HG03280 (cell line): Measurements from ENCODE around the gene DDC.

Source experiments
- ATAC-seq: cut with Tn5 transposase; IDR thresholded peaks from one replicate; pipeline ENCODE4 v1.9.1; 2021; ENCODE audit warnings: mild to moderate bottlenecking, moderate library complexity; ENCODE audit not compliant: unreplicated experiment

Gene DDC

GRCh38 chr7:50564640-50565558 lies at the start of gene DDC:
TSS of gene DDC (minus strand) at chr7:50565405. CDS start at chr7:50544085, 21,320 bp downstream.
- no peak for ATAC-seq

GRCh38 chr7:50613473-50613872 lies 48.3 kb upstream of the DDC start:
- ATAC-seq: no peak

GRCh38 chr7:50612704-50613103 lies 47.5 kb upstream of the DDC start:
- no peak for ATAC-seq

- no peak for ATAC-seq
These were observed 45.5 kb upstream of the DDC start for GRCh38 chr7:50610521-50611277.

DNA sequence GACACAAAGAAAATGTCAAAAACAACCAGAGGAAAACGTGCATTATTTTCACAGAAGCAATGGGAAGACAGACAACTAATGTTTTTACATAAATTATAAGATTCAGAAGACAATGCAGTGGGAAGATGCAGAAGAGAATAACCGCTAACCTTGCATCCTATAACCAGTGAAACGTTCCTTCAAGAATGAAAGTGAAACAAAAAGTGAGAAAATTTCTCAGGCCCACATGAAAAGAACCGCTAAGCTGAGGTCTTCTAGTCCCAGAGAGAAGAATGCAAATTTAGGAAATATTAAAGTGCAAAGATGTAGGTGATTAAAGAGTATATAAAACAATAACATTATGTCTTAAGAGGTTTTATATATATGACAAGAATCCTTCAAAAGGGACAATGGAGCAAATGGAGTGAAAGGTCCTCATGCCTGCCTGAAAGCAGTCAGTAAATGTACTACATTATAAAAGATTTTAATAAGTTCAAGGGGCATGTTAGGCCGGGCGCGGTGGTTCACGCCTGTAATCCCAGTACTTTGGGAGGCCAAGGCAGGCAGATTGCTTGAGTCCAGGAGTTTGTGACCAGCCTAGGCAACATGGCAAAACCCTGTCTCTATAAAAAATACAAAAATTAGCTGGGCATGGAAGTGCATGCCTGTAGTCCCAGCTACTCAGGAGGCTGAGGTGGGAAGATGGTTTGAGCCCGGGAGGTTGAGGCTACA lies 43.1 kb upstream of the DDC start:
- no peak for ATAC-seq

DNA sequence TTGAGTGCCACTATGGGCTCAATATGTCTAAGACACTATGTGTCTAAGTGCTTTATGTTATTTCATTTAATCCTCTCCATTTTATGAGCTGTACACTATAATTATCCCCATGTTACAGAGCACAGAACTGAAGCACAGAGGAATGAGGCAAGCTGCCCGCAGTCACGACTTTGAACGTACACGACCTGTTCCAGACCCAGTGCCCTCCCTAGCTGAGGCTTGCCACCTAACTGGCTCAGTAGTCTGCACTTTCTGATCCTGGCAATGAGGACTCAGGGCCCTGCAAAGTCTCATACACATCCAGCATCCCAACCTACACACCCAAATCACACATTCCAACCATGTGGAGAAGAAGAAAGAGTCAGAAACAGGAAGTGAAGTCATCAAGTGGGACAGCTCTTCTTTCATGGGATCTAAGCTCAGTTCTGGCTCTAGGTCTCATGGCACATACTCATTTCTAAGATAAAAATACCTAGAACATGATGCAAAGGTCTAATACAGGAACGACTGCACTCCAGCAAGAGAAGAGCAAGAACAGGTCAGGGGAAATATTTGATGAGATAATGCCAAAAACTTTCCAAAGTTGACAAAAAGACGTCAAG lies 42.4 kb upstream of the DDC start:
- no peak for ATAC-seq

- no peak for ATAC-seq
These were observed 39.9 kb upstream of the DDC start for GRCh38 chr7:50605059-50605458.

GRCh38 chr7:50603287-50603686 lies 38.1 kb upstream of the DDC start:
- ATAC-seq: no peak

GRCh38 chr7:50599385-50599784 lies 34.2 kb upstream of the DDC start:
- no peak for ATAC-seq

DNA sequence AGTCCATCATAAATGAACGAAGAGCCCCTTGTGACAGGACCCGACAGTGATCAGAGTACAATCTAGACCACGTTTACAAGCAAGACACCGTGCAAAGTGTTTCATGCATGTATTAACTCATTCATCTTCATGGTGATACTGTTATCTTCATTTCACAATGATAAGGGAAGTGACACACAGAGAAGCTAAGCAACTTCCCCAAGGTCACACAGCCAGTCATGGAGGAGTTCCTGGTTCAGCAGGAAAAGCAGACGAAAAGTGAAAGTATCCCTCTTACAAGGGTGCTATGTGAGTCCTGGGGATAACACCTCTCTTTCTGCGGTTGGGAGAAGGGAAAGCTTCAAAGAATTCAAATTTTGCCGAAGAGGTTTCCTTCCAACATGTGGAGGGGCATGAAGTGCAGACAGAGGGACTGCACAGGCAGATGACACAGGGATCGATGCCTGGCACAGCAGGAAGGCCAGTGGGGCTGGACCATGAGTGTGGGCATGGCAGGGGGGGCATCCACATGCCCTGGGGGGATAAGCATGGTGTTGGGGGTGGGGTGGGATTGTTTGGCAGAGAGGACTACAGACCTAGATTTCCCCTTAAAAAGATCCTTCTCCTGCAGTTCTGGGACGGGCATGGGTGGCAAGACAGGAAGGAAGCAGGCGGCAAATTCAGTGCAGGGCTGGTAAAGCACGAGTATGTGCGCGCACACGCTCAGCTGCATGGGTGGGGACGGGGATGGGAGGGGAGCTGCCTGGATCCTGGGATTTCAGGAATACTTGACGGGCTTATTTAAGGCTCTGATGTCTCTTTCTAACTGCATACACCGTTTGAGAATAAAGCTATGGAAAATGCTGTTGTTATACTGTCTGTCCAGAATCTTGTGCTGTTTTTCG lies 33.5 kb upstream of the DDC start:
- ATAC-seq: no peak

- ATAC-seq: no peak
These were observed 31.3 kb upstream of the DDC start for GRCh38 chr7:50596484-50596883.

- ATAC-seq: no peak
These were observed 30.4 kb upstream of the DDC start for GRCh38 chr7:50595491-50596102.

DNA sequence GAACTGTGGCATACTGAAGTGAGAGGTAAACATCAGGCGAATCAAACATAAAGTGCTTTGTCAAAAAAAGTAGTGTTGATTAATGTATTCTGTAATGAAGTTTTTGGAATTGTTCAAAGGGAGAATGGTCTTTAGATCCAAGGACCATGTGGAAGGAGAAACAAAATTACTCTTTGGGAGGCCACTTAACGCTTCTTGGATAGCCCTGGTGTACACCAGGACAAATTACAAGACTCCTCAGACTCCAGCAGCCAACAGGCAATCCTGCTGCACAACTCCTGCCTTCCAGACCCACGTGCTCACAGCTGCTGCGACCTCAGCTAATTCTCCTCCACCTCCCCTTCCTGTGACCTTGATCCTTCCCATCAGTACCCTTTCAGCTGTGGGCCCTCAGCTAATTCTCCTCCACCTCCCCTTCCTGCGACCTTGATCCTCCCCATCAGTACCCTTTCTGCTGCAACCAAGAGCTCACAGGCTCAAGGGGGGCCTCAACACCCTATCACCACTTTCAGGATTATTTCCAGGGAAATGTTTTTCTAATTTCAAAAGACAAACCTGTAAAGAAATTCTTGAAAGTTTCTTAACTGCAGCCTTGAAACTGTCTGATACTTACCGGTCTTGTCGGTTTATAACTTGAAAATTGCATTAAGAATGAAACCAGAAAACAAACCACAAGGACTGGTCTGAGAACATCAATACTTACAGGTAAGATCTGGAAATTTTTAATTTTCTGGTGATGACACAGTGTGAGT lies 29.7 kb upstream of the DDC start:
- ATAC-seq: no peak

DNA sequence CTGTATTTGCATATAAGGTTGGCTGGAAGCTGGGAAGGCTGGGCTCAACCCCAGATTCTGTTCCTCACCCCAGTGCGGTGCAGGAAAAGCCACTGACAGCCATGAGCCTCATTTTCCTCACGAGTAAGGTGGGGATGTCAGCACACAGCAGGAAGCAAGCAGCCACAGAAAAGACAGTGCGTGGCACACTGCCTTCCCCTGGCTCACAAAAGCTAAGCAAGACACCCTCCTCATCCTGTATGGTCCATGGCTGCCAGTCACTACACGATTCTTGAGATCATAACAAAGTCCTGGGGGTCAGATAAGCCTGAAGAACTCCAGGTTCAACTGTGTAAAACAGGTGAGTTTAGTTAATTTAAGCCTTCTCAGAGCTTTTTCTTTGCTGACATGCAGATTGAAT lies 28.9 kb upstream of the DDC start:
- no peak for ATAC-seq

DNA sequence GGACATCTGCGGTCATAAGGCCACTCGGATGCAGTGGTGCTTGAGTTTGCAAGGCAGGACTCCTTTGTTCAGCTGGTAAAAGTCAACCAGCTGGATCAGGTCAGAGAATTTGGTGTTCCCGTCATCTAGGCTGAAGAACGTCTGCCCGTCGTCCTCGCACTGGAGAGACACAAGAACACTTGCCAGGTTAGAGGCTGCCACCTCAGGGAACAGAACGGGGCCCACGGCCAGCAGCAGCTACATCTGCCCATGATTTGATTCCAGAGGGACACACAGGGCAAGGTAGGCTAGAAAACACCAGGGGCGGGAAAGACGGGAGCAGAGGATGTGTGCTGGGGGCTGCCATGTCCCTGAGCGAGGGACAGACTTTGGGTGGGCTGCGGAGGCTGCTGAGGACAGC lies 27.7 kb upstream of the DDC start:
- ATAC-seq: no peak

DNA sequence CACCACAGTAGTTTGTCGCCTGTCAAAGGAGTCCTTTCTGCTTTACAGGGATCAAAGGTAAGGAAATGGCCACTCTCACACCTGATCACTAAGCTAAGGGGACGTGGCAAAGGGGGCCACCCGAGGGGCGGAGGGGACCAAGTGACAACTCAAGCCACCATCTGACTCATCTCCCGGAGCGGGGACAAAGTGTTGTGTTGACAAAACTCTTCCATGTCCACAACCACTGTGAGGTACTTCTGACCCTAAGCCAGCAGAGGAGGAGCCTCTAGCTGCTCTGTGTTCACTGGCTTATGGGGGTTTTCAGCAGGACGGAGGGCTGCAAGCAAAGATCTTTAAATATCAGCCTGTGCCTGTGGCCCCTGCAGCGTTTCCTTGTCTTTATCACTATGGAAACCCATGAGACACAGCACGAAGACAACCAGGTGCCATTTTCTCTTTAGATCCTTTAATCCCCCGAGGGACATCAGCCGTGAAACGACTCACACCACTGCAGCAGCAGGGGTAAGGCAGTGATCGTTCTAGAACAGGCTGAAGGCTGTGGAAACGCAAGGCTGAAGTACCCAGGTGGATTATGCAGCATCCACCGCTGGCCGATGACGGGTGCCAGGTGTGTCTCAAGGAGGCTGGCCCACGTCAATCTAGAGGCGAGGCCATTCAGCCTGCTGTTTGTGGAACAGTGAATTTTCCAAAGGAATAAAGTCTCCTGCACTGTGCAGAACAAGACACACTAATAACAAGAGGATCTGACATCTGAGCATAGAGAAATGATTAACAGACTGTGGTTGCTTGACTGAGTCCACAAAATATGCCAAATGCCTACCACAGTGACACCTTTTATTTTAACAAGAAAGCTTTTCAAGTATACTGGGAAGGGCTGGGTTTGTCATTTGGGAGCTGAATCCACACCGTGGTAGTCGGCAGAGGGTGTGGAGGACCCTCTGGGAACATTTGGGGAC lies 26.6 kb upstream of the DDC start:
- ATAC-seq: peak; percentile 45

- no peak for ATAC-seq
These were observed 25.9 kb upstream of the DDC start for GRCh38 chr7:50591098-50591479.

DNA sequence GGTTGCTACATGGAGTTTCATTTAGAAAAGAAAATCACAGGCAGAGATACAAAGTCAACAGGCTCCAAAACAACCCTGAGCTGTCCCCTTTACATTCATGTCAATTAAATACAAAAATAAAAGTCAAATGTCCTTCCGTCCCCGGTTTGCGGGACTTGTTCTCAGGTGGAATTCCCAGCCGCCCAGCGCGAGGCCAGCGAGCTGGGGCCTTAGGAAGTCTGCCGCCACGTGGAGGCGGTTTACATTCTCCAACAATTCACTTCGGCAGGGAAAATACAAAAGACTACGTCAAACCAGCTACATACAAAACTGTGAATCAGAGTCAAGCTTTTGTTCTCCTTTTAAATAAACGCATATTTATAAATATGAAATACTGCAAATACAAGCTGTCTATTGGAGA lies 25.3 kb upstream of the DDC start:
- no peak for ATAC-seq
